Measurements from ENCODE around the gene HOXC6.

HOXC6 gene

GRCh38 chr12:54016051-54016450 is 12.2 kb upstream of the HOXC6 start:
- no peak for DNase-seq

- peak; percentile 71 to 81 (median 79) for DNase-seq
Measured at GRCh38 chr12:54016478-54016964, 11.7 kb upstream of the HOXC6 start.

DNA sequence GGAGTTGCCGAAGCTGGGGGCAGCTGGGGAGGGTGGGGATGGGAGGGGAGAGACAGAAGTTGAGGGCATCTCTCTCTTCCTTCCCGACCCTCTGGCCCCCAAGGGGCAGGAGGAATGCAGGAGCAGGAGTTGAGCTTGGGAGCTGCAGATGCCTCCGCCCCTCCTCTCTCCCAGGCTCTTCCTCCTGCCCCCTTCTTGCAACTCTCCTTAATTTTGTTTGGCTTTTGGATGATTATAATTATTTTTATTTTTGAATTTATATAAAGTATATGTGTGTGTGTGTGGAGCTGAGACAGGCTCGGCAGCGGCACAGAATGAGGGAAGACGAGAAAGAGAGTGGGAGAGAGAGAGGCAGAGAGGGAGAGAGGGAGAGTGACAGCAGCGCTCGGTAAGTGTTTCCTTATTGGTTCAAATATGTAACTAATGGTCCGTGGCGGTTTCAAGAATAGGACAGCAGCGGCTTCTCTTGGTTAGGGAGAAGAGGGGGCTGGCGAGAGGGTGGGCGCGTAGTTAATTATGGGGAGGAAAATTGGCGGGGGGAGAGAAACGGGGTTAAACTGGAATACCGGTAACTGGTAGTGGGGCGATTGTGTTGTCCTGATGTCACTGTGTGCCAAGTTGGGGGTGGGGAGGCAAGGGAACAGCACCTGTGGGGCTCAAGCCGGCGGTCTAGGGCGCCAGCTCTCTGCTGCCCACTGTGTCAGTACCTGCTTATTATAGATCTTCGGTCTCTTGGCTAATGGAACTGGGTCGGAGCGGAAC is 11.0 kb upstream of the HOXC6 start:
- peak; percentile 82 to 98 (median 97) for DNase-seq

- peak; percentile 97 to 99 (median 99) for DNase-seq
Measured at GRCh38 chr12:54017878-54018467, 10.3 kb upstream of the HOXC6 start.

GRCh38 chr12:54018468-54018984 is 9.7 kb upstream of the HOXC6 start:
- DNase-seq = peak; percentile 29 to 82 (median 74)

- peak; percentile 32 to 80 (median 72) for DNase-seq
Measured at GRCh38 chr12:54019091-54019811, 9.0 kb upstream of the HOXC6 start.

DNA sequence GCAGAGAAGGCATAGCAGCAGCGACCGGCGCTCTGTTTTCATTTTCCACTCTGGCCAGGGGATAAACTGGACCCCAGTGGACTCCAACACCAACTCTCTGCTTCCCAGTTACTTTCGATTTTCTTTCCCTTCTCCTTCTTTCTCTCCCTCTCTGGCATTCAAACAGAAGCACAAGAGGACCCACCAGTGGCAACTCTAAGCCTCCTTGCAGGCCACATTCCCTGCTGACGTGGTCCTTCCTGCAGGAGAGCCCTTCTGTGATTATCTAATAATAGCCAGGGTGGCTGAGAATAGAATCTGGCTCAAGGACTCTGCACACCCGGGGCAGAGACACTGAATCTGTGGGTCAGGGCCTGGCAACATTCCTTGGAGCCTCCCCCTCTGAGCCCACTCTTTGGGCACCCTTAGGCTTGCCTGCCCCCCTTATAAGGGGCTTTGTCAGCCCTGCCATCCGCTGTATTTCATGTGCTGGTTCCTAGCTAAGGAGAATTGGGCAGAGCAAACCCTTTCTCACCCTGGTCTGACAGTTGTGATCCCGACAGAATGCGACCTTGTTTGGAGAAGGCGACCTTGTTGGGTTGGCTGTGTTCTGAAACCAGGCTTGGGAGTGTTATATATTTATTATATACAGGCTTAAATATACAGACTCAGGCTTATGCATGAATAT is 8.2 kb upstream of the HOXC6 start:
- DNase-seq = peak; percentile 23 to 61 (median 47)

DNA sequence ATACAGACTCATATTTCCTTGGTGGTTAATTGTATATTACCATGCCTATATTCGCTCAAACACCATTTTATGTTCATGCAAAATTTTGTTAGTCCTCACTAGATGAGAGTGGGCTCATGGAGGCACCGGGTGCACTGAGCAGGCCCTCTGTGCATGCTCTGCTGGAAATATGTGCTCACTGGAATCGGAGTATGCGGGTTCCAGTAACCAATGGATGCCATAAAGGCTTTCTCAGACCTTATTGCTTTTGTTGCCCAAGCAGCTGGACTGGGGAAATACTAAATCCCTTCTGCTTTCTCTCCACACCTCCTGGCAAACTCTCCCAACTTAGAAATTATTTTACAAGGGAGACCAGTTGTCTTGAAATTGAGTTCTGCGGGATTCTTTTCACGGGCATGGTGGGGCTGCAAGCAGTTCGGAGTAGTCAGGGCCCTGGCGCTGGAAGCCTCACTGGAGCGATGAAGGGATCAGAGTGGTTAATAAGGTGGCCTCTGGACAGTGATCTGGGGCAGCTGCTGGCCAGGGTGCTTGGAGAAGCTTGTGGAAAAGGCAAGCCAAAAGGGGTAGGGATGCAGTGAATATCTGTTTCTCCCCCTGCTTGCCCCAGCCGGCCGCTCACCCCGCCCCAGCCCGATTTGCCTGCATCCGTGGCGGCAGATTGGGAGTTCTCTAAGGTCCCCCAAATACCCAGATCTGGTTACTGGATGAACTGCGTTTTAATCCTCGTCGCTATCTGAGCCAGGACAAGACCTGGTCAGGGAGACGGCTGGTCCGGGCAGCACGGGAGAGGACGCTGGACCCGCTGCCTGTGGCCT is 7.4 kb upstream of the HOXC6 start:
- DNase-seq = no peak

DNA sequence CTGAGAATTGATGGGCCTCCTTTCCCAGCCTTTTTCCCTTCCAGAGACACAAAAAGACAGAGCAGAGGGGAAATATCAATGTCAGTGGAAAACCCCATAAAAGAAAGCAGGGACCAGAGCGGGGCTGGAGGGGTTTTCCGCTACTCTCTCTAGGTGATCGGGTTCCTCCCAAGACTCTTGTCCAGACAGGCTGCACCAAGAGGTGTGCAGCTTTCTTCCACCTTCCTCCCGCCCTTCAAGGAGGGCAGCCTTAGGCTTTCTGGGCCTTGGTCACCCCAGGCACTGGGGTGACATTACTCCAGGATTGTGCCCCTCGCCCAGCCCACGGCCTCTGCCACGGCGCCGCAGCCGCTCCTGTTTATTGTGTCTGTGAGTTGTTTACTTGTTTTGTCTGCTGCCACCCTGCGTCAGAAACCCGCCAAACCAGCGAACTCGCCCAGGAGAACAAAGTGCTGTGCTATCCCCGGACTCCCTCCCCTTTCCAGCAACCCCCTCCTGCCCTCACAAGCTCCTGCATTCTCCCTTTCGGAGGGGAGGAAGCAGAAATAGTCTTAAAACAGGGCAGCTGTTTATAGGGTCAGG is 6.7 kb upstream of the HOXC6 start:
- peak in 2 of 3 experiments; percentile 52 to 80 for DNase-seq

GRCh38 chr12:54022960-54023884 is 5.0 kb upstream of the HOXC6 start:
- no peak for DNase-seq

DNA sequence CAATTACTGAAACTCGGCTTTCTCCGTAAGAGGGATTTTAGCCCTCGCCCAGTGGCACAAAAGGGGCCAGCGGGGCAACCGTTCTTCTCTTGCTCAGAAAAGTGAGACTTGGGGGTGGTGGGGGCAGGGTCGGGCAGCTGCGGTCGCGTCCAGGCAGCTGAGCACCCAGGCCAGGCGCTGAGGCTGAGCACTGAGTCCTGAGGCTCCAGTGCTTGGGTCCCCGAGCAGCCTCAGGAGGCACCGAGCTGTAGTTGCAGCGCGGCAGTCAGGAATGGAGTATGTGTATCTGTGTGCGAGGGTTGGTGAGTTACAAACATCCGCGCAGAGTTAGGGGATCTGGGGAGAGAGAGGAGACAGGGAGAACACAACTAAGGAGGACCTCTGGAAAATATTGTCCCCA is 4.1 kb upstream of the HOXC6 start:
- DNase-seq = no peak

- DNase-seq = peak in 1 of 3 experiments; percentile 48
Measured at GRCh38 chr12:54024581-54025305, 3.5 kb upstream of the HOXC6 start.

GRCh38 chr12:54025499-54026405 is 2.5 kb upstream of the HOXC6 start:
- no peak for DNase-seq

DNA sequence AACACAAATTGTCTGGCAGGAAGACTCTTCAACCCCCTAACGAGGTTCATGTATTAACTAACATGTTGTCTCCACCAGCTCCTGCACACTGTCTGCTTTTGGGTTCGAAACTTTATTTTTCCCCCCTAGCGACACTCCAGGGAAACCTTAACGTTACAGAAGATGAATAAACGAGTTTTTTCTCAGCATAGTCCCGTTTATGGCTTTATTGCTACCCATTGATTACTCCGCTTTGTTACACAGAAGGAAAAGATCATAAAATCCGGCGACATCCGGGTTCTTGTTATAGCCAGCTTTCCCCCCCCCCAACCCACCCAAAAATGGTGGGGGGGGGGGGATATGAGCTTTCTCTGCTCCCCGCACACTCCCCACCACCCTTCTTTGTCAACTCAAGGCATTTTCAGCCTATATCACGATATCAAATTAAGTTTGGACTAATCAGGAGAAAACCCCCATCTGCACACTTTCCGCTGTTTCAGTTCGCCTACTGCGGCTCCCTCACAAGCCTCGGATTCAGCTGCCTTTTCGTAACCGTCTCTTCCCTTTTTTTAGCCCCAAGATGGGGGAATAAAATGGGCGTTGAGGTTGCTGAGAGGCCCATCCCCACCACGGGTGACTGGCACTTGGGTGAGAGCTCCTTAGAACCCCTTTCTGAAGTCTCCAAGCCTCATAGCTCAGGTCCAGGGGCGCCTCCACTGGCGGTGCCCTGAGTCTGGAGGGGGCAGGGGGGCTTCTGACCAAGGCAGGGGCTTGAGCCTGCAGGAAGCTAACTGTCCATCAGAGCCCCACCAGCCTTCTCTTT is 1.4 kb upstream of the HOXC6 start:
- no peak for DNase-seq

GRCh38 chr12:54027442-54027786 is 826 bp upstream of the HOXC6 start:
- no peak for DNase-seq

- no peak for DNase-seq
Measured at GRCh38 chr12:54029529-54030441, 1.5 kb downstream of the HOXC6 start.

- no peak for DNase-seq
Measured at GRCh38 chr12:54030442-54030801, 2.2 kb downstream of the HOXC6 start.
